ENCODE measurements around the gene AMBRA1.
"Not testable (repeated sequence)": the region's sequence is repeated elsewhere in the genome, so short reads cannot be mapped to it uniquely, and the experiment has no call there.

DNA sequence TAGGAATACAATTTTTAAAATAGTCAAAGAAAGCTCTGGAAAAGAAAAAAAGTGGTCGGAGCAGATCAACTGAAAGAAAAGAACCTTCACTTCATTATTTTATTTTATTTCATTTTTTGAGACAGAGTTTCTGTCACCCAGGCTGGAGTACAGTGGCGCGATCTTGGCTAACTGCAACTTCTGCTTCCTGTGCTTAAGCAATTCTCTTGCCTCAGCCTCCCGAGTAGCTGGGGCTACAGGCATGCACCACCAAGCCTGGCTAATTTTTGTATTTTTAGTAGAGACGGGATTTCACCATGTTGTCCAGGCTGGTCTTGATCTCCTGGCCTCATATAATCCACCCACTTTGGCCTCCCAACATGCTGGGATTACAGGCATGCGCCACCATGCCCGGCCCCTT, 74.9 kb downstream of the AMBRA1 start:
- TF ChIP-seq, protein P1, sequence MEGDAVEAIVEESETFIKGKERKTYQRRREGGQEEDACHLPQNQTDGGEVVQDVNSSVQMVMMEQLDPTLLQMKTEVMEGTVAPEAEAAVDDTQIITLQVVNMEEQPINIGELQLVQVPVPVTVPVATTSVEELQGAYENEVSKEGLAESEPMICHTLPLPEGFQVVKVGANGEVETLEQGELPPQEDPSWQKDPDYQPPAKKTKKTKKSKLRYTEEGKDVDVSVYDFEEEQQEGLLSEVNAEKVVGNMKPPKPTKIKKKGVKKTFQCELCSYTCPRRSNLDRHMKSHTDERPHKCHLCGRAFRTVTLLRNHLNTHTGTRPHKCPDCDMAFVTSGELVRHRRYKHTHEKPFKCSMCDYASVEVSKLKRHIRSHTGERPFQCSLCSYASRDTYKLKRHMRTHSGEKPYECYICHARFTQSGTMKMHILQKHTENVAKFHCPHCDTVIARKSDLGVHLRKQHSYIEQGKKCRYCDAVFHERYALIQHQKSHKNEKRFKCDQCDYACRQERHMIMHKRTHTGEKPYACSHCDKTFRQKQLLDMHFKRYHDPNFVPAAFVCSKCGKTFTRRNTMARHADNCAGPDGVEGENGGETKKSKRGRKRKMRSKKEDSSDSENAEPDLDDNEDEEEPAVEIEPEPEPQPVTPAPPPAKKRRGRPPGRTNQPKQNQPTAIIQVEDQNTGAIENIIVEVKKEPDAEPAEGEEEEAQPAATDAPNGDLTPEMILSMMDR (conservative IDR thresholded peaks at IDR 0.05): not testable (repeated sequence)
- TF ChIP-seq ZFX (IDR thresholded peaks at IDR 0.05): not testable (repeated sequence)

All from C4-2B (cell line).